ENCODE results near the gene FAM24A. TPM values are rescaled to one million over a fixed set of nuclear protein-coding genes. Genes with fewer than 3 reads are reported as not detected.
"Not testable (repeated sequence)": the region's sequence is repeated elsewhere in the genome, so short reads cannot be mapped to it uniquely, and the experiment has no call there.

FAM24A gene, protein sequence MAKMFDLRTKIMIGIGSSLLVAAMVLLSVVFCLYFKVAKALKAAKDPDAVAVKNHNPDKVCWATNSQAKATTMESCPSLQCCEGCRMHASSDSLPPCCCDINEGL
- not detected for total RNA-seq
- long read RNA-seq, result 0 reads

DNA sequence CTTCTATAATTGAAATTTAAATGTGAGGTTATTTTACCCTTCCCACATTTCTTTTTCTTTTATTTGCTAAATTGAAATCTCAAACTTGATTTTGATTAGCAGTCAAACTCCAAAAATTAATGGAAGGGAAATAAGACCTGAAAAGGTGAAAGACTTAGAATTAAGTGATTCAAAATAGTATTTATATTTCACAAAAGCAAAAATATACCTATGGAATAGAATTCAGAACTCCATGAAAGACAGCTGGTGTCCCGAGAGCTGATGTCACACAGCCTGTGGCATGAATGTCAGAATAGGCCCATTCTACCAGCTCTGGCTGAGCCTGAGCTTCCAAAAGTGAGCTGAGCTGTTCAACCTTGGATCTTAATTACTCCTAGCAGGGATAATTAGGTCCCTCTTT, at the start of gene FAM24A:
TSS of gene FAM24A (plus strand) at position 301 of the 400 bp plus-strand sequence. CDS start 1,025 bp downstream, outside the sequence.
- Histone ChIP-seq H3K4me1 (no peaks in the 10 kb centered on the region), H3K4me3 (no peak within 1 kb of the TSS), H3K36me3 (no peaks in the 10 kb centered on the region), H3K27me3 (ENCODE audit: low read depth) (no peaks in the 10 kb centered on the region), H3K27ac (replicated peaks) (no peak within 1 kb of the TSS), H3K9me3 (replicated peaks) (no peaks in the 10 kb centered on the region)
- intact Hi-C loops (cut with micrococcal nuclease), result no loop called here
- TF ChIP-seq, protein P1, sequence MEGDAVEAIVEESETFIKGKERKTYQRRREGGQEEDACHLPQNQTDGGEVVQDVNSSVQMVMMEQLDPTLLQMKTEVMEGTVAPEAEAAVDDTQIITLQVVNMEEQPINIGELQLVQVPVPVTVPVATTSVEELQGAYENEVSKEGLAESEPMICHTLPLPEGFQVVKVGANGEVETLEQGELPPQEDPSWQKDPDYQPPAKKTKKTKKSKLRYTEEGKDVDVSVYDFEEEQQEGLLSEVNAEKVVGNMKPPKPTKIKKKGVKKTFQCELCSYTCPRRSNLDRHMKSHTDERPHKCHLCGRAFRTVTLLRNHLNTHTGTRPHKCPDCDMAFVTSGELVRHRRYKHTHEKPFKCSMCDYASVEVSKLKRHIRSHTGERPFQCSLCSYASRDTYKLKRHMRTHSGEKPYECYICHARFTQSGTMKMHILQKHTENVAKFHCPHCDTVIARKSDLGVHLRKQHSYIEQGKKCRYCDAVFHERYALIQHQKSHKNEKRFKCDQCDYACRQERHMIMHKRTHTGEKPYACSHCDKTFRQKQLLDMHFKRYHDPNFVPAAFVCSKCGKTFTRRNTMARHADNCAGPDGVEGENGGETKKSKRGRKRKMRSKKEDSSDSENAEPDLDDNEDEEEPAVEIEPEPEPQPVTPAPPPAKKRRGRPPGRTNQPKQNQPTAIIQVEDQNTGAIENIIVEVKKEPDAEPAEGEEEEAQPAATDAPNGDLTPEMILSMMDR (IDR thresholded peaks at IDR 0.05; ENCODE audit: borderline replicate concordance), result no peak
- DNase-seq, result no peak

DNA sequence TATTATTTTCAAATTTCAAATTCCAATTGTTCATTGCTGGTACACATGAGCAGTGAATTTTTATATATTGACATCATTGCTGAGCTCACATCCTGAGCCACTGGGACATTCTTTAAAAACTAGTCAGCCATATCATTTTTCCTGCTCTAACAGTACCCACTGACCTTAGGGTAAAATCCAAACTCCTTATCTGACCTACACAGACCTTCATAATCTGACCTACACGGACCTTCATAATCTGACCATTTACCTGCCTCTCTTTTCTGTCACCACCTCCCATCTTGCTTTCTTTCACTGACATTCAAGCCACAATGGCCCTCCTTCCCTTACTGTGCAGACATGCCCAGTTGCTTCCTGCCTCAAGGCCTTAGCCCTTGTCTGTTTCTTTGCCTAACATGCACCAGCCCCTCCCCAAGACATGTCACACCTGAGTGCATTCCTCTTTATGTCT, 48.7 kb upstream of the FAM24A start:
- intact Hi-C loops (cut with micrococcal nuclease), result no loop called here
- TF ChIP-seq, protein P1 (IDR thresholded peaks at IDR 0.05; ENCODE audit: borderline replicate concordance), result no peak
- no peaks in the 10 kb centered on the region for H3K4me1 ChIP-seq
- H3K27ac ChIP-seq (replicated peaks), result no peak overlapping the region
- H3K27me3 ChIP-seq (ENCODE audit: low read depth), result no peaks in the 10 kb centered on the region
- H3K36me3 ChIP-seq, result no peaks in the 10 kb centered on the region
- DNase-seq, result no peak
- H3K4me3 ChIP-seq, result no peak overlapping the region
- no peaks in the 10 kb centered on the region for H3K9me3 ChIP-seq (replicated peaks)

- intact Hi-C loops (cut with micrococcal nuclease), result no loop called here
- TF ChIP-seq, protein P1 (IDR thresholded peaks at IDR 0.05; ENCODE audit: borderline replicate concordance), result no peak
- no peak for DNase-seq
Measured at GRCh38 chr10:122863216-122864193, 46.9 kb upstream of the FAM24A start.

GRCh38 chr10:122864194-122864592, 46.2 kb upstream of the FAM24A start:
- Histone ChIP-seq H3K27ac (replicated peaks) (no peak overlapping the region), H3K9me3 (replicated peaks) (no peaks in the 10 kb centered on the region), H3K27me3 (ENCODE audit: low read depth) (no peaks in the 10 kb centered on the region), H3K4me3 (no peak overlapping the region), H3K36me3 (no peaks in the 10 kb centered on the region), H3K4me1 (no peaks in the 10 kb centered on the region)
- intact Hi-C loops (cut with micrococcal nuclease), result no loop called here
- DNase-seq, result no peak
- TF ChIP-seq, protein P1 (IDR thresholded peaks at IDR 0.05; ENCODE audit: borderline replicate concordance), result no peak

More at GRCh38 chr10:122863216-122864193, 46.9 kb upstream of the FAM24A start:
- Histone ChIP-seq H3K36me3 (no peaks in the 10 kb centered on the region), H3K4me3 (no peak overlapping the region), H3K27me3 (ENCODE audit: low read depth) (no peaks in the 10 kb centered on the region), H3K27ac (replicated peaks) (no peak overlapping the region), H3K9me3 (replicated peaks) (no peaks in the 10 kb centered on the region), H3K4me1 (no peaks in the 10 kb centered on the region)

DNA sequence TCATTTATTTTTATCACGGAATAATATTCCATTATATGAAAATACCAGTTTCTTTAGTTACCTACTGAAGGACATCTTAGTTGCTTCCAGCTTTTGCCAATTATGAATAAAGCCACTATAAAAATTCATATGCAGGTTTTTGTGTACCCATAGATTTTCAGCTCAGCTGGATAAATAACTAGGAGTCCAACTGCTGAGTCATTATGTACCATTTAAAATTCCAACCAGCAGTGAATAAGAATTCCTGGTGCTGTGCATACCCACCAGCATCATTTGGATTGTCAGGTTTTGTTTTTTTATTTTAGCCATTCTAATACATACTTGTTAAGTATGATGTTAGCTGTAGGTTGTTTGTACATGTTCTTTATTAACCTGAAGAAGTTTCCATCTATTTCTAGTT, 45.5 kb upstream of the FAM24A start:
- H3K27ac ChIP-seq (replicated peaks), result no peak overlapping the region
- no peaks in the 10 kb centered on the region for H3K4me1 ChIP-seq
- no peaks in the 10 kb centered on the region for H3K9me3 ChIP-seq (replicated peaks)
- no peaks in the 10 kb centered on the region for H3K27me3 ChIP-seq (ENCODE audit: low read depth)
- no peak for DNase-seq
- H3K4me3 ChIP-seq, result no peak overlapping the region
- TF ChIP-seq, protein P1 (IDR thresholded peaks at IDR 0.05; ENCODE audit: borderline replicate concordance), result no peak
- intact Hi-C loops (cut with micrococcal nuclease), result no loop called here
- H3K36me3 ChIP-seq, result no peaks in the 10 kb centered on the region

- H3K27ac ChIP-seq (replicated peaks); H3K9me3 ChIP-seq (replicated peaks); H3K36me3 ChIP-seq; H3K4me1 ChIP-seq; DNase-seq; H3K4me3 ChIP-seq; H3K27me3 ChIP-seq (ENCODE audit: low read depth); intact Hi-C loops (cut with micrococcal nuclease): not testable (repeated sequence)
Measured at GRCh38 chr10:122866757-122867482, 43.5 kb upstream of the FAM24A start.

GRCh38 chr10:122868768-122869167, 41.6 kb upstream of the FAM24A start:
- DNase-seq; intact Hi-C loops (cut with micrococcal nuclease); H3K4me1 ChIP-seq; H3K36me3 ChIP-seq; H3K9me3 ChIP-seq (replicated peaks); H3K27ac ChIP-seq (replicated peaks); H3K27me3 ChIP-seq (ENCODE audit: low read depth); H3K4me3 ChIP-seq: not testable (repeated sequence)

DNA sequence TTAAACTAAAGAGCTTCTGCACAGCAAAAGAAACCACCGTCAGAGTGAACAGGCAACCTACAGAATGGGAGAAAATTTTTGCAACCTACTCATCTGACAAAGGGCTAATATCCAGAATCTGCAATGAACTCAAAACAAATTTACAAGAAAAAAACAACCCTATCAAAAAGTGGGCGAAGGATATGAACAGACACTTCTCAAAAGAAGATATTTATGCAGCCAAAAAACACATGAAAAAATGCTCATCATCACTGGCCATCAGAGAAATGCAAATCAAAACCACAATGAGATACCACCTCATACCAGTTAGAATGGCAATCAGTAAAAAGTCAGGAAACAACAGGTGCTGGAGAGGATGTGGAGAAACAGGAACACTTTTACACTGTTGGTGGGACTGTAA, 38.5 kb upstream of the FAM24A start:
- DNase-seq; H3K9me3 ChIP-seq (replicated peaks); H3K4me3 ChIP-seq; H3K27ac ChIP-seq (replicated peaks); intact Hi-C loops (cut with micrococcal nuclease); H3K4me1 ChIP-seq; H3K36me3 ChIP-seq; H3K27me3 ChIP-seq (ENCODE audit: low read depth): not testable (repeated sequence)

All from left ventricle myocardium inferior (tissue), 1 donor.